Stimulated activated CD8-positive, alpha-beta memory T cell treated with anti-CD3 and anti-CD28 coated beads, Interleukin-15, amount 100 ng/mL, for 48 hours (primary cell): Measurements from ENCODE around the gene GAS7.
"Not testable (repeated sequence)": the region's sequence is repeated elsewhere in the genome, so short reads cannot be mapped to it uniquely, and the experiment has no call there.

Source experiments
- DNase-seq, 2 donors: peaks; one replicate each; pipeline ENCODE4 v3.0.0-alpha.2; 2020; ENCODE audit warnings: low read depth in 2 of 2

GAS7 gene

GRCh38 chr17:10111907-10112452, 86.4 kb downstream of the GAS7 start:
- no peak for DNase-seq

GRCh38 chr17:10109146-10109545, 89.3 kb downstream of the GAS7 start:
- DNase-seq = no peak

GRCh38 chr17:10107316-10108165, 90.9 kb downstream of the GAS7 start:
- no peak for DNase-seq

GRCh38 chr17:10106067-10106466, 92.3 kb downstream of the GAS7 start:
- DNase-seq = no peak

GRCh38 chr17:10105513-10106001, 92.8 kb downstream of the GAS7 start:
- no peak for DNase-seq

GRCh38 chr17:10103712-10104111, 94.7 kb downstream of the GAS7 start:
- DNase-seq = no peak

- DNase-seq = no peak
These were observed 95.6 kb downstream of the GAS7 start for GRCh38 chr17:10102817-10103216.

GRCh38 chr17:10099051-10099571, 99.3 kb downstream of the GAS7 start:
- no peak for DNase-seq

- DNase-seq = no peak
These were observed 101.8 kb downstream of the GAS7 start for GRCh38 chr17:10096596-10096995.

GRCh38 chr17:10095295-10095694, 103.1 kb downstream of the GAS7 start:
- not testable (repeated sequence) for DNase-seq

GRCh38 chr17:10094797-10095196, 103.6 kb downstream of the GAS7 start:
- no peak for DNase-seq

GRCh38 chr17:10092595-10092994, 105.8 kb downstream of the GAS7 start:
- DNase-seq = no peak

- DNase-seq = no peak
These were observed 107.4 kb downstream of the GAS7 start for GRCh38 chr17:10091046-10091445.

GRCh38 chr17:10089196-10089804, 109.1 kb downstream of the GAS7 start:
- DNase-seq = no peak

GRCh38 chr17:10088444-10088843, 110.0 kb downstream of the GAS7 start:
- DNase-seq = no peak

- no peak for DNase-seq
These were observed 111.1 kb downstream of the GAS7 start for GRCh38 chr17:10087355-10087754.

GRCh38 chr17:10083864-10084263, 114.5 kb downstream of the GAS7 start:
- DNase-seq = no peak

GRCh38 chr17:10082795-10083194, 115.6 kb downstream of the GAS7 start:
- DNase-seq = no peak

- no peak for DNase-seq
These were observed 116.7 kb downstream of the GAS7 start for GRCh38 chr17:10081571-10082169.

- DNase-seq = no peak
These were observed 120.7 kb downstream of the GAS7 start for GRCh38 chr17:10077561-10078299.

GRCh38 chr17:10075919-10076318, 122.5 kb downstream of the GAS7 start:
- DNase-seq = no peak

GRCh38 chr17:10073941-10074340, 124.5 kb downstream of the GAS7 start:
- no peak for DNase-seq
